Mesendoderm (in vitro differentiated cells): ENCODE measurements around the gene INHBB. TPM values are rescaled to one million over a fixed set of nuclear protein-coding genes. Genes with fewer than 3 reads are reported as not detected.

Experiments used
- DNase-seq: peaks from one replicate; pipeline ENCODE4 v3.0.0; 2013
- H2AK5ac ChIP-seq: 2 replicates; pipeline ENCODE4 v1.6.1; 2013; ENCODE audit warnings: low read length, inconsistent platforms
- H2BK120ac ChIP-seq: 2 replicates; pipeline ENCODE4 v1.6.1; 2013; ENCODE audit warnings: low read depth, mild to moderate bottlenecking, low read length, moderate library complexity, mixed read lengths
- H2BK15ac ChIP-seq: replicated peaks from 2 replicates; pipeline ENCODE4 v1.6.1; 2013; ENCODE audit warnings: low read depth, mild to moderate bottlenecking, moderate library complexity
- H2BK5ac ChIP-seq: 2 replicates; pipeline ENCODE4 v1.6.1; 2013; ENCODE audit warnings: low read length, inconsistent platforms
- H3K18ac ChIP-seq: 2 replicates; pipeline ENCODE4 v1.6.1; 2013; ENCODE audit warnings: mild to moderate bottlenecking, low read length, mixed read lengths
- H3K23ac ChIP-seq: one replicate; pipeline ENCODE4 v1.6.1; 2013; ENCODE audit warnings: low read length
- H3K27ac ChIP-seq: 2 replicates; pipeline ENCODE4 v1.5.1; 2013; ENCODE audit warnings: low read depth, mild to moderate bottlenecking, inconsistent platforms, low read length, moderate library complexity
- H3K27me3 ChIP-seq: 2 replicates; pipeline ENCODE4 v1.6.1; 2013; ENCODE audit warnings: low read length, control low read depth, mild to moderate bottlenecking, inconsistent platforms; ENCODE audit not compliant: insufficient read depth, poor library complexity
- H3K36me3 ChIP-seq: 2 replicates; pipeline ENCODE4 v1.6.1; 2013; ENCODE audit warnings: low read length, inconsistent platforms; ENCODE audit not compliant: control insufficient read depth, insufficient read depth
- H3K4ac ChIP-seq: one replicate; pipeline ENCODE4 v1.6.1; 2013; ENCODE audit warnings: low read depth, mild to moderate bottlenecking, low read length, moderate library complexity
- H3K4me1 ChIP-seq: 2 replicates; pipeline ENCODE4 v1.6.1; 2013; ENCODE audit warnings: low read depth, low read length, inconsistent platforms; ENCODE audit not compliant: control insufficient read depth
- H3K4me2 ChIP-seq: 2 replicates; pipeline ENCODE4 v1.6.1; 2013; ENCODE audit warnings: low read length
- H3K4me3 ChIP-seq: 2 replicates; pipeline ENCODE4 v1.5.1; 2013; ENCODE audit warnings: mild to moderate bottlenecking, low read length
- H3K56ac ChIP-seq: one replicate; pipeline ENCODE4 v1.6.1; 2013; ENCODE audit warnings: low read length
- H3K79me1 ChIP-seq: 2 replicates; pipeline ENCODE4 v1.6.1; 2013; ENCODE audit warnings: low read length, inconsistent platforms
- H3K79me2 ChIP-seq: 2 replicates; pipeline ENCODE4 v1.6.1; 2013; ENCODE audit warnings: mild to moderate bottlenecking, low read length; ENCODE audit not compliant: control insufficient read depth, insufficient read depth
- H3K9ac ChIP-seq: 2 replicates; pipeline ENCODE4 v1.6.1; 2013; ENCODE audit warnings: low read length, inconsistent platforms
- H4K5ac ChIP-seq: one replicate; pipeline ENCODE4 v1.6.1; 2013; ENCODE audit warnings: low read length
- H4K8ac ChIP-seq: one replicate; pipeline ENCODE4 v1.6.1; 2013; ENCODE audit warnings: low read depth, mild to moderate bottlenecking, control low read depth, low read length, moderate library complexity
- WGBS: extraction: QIAGEN DNeasy Blood & Tissue Kit; methylation state at CpG from one replicate; pipeline ENCODE4 v1.1.7; 2013; ENCODE audit warnings: low lambda C conversion rate, missing lambda C conversion rate; ENCODE audit not compliant: insufficient coverage; ENCODE audit errors: extremely low coverage; 5-methylcytosine and 5-hydroxymethylcytosine counted together
- polyA plus RNA-seq, 2 experiments: library from polyadenylated mRNA; stranded (reverse); fragments of 200-250 nt; gene quantifications; one replicate each; pipeline ENCODE4 v1.2.3, GENCODE V29; 2013

The INHBB gene
- polyA plus RNA-seq (2013, experiment 1 of 2): 0.01 TPM
- polyA plus RNA-seq (2013, experiment 2 of 2): 0.01 TPM

DNA sequence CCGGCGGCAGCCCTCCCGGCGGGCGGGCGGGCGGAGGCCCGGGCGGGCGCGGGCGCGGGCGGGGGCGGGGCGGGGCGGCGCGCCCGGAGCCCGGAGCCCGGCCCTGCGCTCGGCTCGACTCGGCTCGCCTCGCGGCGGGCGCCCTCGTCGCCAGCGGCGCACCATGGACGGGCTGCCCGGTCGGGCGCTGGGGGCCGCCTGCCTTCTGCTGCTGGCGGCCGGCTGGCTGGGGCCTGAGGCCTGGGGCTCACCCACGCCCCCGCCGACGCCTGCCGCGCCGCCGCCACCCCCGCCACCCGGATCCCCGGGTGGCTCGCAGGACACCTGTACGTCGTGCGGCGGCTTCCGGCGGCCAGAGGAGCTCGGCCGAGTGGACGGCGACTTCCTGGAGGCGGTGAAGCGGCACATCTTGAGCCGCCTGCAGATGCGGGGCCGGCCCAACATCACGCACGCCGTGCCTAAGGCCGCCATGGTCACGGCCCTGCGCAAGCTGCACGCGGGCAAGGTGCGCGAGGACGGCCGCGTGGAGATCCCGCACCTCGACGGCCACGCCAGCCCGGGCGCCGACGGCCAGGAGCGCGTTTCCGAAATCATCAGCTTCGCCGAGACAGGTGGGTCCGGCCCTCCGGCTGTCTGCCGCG lies at the start of gene INHBB:
INHBB (plus strand) TSS at position 111 of the 641 bp plus-strand sequence; CDS start at position 164, 53 bp downstream.
- H3K23ac ChIP-seq: peak within 1 kb of the TSS; percentile 24
- no peak within 1 kb of the TSS for H3K18ac ChIP-seq
- no peak within 1 kb of the TSS for H3K4ac ChIP-seq
- no peak within 1 kb of the TSS for H2BK120ac ChIP-seq
- H3K4me1 ChIP-seq: no peaks in the 10 kb centered on the region
- H2AK5ac ChIP-seq: no peak within 1 kb of the TSS
- DNase-seq: no peak
- H4K5ac ChIP-seq: no peak within 1 kb of the TSS
- H3K27ac ChIP-seq: no peak within 1 kb of the TSS
- H3K27me3 ChIP-seq: peaks cover 55% of the 10 kb centered on the region
- peak within 1 kb of the TSS; percentile 56 for H3K56ac ChIP-seq
- no peak within 1 kb of the TSS for H4K8ac ChIP-seq
- H2BK15ac ChIP-seq: no peak within 1 kb of the TSS
- H3K4me2 ChIP-seq: peak within 1 kb of the TSS; percentile 34
- WGBS: no CpG with 5 or more reads among the region's 99 CpGs
- no peak within 1 kb of the TSS for H2BK5ac ChIP-seq
- no peak within 1 kb of the TSS for H3K9ac ChIP-seq
- H3K4me3 ChIP-seq: no peak within 1 kb of the TSS
- H3K79me2 ChIP-seq: no peaks in the 10 kb centered on the region
- no peaks in the 10 kb centered on the region for H3K36me3 ChIP-seq
- no peaks in the 10 kb centered on the region for H3K79me1 ChIP-seq

DNA sequence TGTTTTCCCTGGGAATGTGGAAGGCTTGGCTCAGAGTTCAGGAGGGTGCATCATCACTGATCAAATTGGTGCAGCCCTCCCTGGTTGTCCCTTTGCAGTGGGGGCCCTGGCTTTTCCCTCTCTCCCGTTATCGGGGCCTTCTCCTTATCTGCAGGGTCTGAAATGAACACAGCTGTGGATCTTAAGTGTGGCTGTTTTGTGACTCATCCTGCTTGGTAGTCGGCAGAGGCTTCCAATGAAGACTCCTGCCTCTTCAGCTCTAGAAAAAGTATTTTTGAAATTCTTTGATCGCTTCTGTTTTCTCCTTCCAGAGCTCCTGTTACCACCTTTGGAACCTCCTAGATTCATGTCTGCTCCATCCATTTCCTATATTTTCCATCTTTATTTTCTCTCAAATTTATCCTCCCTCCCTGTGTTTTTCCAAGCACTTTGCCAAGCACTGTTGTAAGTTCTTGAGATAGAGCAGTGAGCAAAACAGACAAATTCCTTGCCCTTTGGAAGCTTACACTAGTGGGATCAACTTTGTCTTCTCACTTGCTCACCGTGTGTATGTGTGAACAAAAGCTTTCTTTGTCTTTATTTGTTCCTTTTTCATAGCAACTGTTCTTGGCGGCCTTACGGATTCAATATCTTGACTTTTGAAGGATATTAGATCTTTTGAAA lies 47.6 kb upstream of the INHBB start:
- Histone ChIP-seq H3K27ac (no peak overlapping the region), H2BK15ac (no peak overlapping the region), H4K5ac (no peak overlapping the region), H3K56ac (no peak overlapping the region), H3K18ac (no peak overlapping the region), H3K79me1 (no peaks in the 10 kb centered on the region), H4K8ac (no peak overlapping the region), H3K4me3 (no peak overlapping the region), H2BK120ac (no peak overlapping the region), H2BK5ac (no peak overlapping the region), H3K23ac (no peak overlapping the region), H3K79me2 (no peaks in the 10 kb centered on the region), H3K27me3 (no peaks in the 10 kb centered on the region), H3K9ac (no peak overlapping the region), H3K4ac (no peak overlapping the region), H3K4me2 (no peak overlapping the region), H3K36me3 (no peaks in the 10 kb centered on the region), H3K4me1 (no peaks in the 10 kb centered on the region), H2AK5ac (no peak overlapping the region)
- no peak for DNase-seq
- WGBS: no CpG with 5 or more reads among the region's 7 CpGs

DNA sequence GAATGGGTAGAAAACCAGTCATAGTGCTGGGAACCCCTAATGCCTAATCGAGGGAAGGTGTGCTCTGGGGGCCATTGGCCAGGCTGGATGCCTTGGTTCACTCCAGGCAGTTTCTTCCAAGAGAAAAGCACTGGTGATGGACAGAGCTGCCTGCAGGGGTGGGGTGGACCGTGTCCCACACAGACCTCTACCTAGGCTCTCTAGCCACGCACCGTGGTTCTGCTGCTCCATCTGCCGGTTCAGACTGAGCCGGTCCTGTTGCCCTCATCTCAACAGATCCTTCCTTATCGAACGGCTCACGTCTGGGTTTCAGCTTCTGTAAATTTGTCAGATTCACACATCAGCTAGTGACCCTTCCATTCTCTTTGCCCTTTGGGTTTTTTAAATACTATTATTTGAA lies 46.9 kb upstream of the INHBB start:
- H3K79me2 ChIP-seq: no peaks in the 10 kb centered on the region
- H3K27me3 ChIP-seq: no peaks in the 10 kb centered on the region
- no peaks in the 10 kb centered on the region for H3K36me3 ChIP-seq
- H3K18ac ChIP-seq: no peak overlapping the region
- H2BK5ac ChIP-seq: no peak overlapping the region
- no peak overlapping the region for H3K4me2 ChIP-seq
- no peak overlapping the region for H3K9ac ChIP-seq
- no peak overlapping the region for H3K27ac ChIP-seq
- no peak overlapping the region for H3K23ac ChIP-seq
- no peak for DNase-seq
- H3K4me3 ChIP-seq: no peak overlapping the region
- H2BK120ac ChIP-seq: no peak overlapping the region
- no peak overlapping the region for H2AK5ac ChIP-seq
- H3K56ac ChIP-seq: no peak overlapping the region
- H3K4me1 ChIP-seq: no peaks in the 10 kb centered on the region
- no peak overlapping the region for H4K5ac ChIP-seq
- H4K8ac ChIP-seq: no peak overlapping the region
- no peak overlapping the region for H2BK15ac ChIP-seq
- WGBS: no CpG with 5 or more reads among the region's 9 CpGs
- H3K79me1 ChIP-seq: no peaks in the 10 kb centered on the region
- no peak overlapping the region for H3K4ac ChIP-seq

DNA sequence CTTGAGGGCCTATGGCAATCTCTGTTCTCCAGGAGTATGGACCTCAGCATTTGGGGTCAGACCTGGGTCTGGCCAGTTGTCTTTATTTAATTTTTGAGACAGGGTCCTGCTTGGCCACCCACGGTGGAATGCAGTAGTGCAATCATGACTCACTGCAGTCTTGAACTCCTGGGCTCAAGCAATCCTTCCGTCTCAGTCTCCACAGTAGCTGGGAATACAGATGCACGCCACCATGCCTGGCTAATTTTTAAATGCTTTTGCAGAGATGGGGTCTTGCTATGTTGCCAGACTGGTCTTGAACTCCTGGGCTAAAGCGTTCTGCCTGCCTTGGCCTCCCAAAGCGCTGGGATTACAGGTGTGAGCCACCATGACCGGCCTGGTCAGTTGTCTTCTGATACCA lies 46.4 kb upstream of the INHBB start:
- H2BK15ac ChIP-seq: no peak overlapping the region
- no peak overlapping the region for H4K8ac ChIP-seq
- no peak overlapping the region for H2AK5ac ChIP-seq
- H3K4me3 ChIP-seq: no peak overlapping the region
- H3K23ac ChIP-seq: no peak overlapping the region
- no peaks in the 10 kb centered on the region for H3K4me1 ChIP-seq
- H2BK120ac ChIP-seq: no peak overlapping the region
- no CpG with 5 or more reads among the region's 6 CpGs for WGBS
- no peak overlapping the region for H3K4me2 ChIP-seq
- no peak overlapping the region for H3K27ac ChIP-seq
- H3K79me2 ChIP-seq: no peaks in the 10 kb centered on the region
- DNase-seq: no peak
- no peaks in the 10 kb centered on the region for H3K36me3 ChIP-seq
- H3K4ac ChIP-seq: no peak overlapping the region
- no peak overlapping the region for H3K18ac ChIP-seq
- no peak overlapping the region for H3K9ac ChIP-seq
- H4K5ac ChIP-seq: no peak overlapping the region
- no peak overlapping the region for H2BK5ac ChIP-seq
- H3K27me3 ChIP-seq: no peaks in the 10 kb centered on the region
- no peaks in the 10 kb centered on the region for H3K79me1 ChIP-seq
- H3K56ac ChIP-seq: no peak overlapping the region

DNA sequence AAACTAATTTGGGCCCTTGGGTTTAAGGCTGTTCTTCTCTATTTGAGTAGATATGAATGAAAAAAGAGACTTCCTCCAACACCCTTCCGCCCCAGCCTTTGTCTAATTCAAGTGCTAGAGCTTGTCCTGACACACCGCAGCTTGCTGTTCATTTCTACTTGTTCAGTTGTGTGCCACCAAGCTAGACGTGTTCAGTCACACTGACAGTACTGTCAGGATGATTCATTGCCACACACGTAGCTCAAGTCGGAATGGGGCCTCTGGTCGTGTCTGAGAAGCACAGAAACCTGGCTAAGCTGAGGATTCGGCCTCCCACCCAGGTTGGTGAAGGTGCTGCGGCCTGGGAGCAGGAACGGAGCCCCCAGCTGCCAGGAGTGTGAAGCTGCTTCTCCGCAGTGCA lies 45.6 kb upstream of the INHBB start:
- Histone ChIP-seq H3K4me1 (no peaks in the 10 kb centered on the region), H4K5ac (no peak overlapping the region), H3K4me2 (no peak overlapping the region), H3K36me3 (no peaks in the 10 kb centered on the region), H3K79me1 (no peaks in the 10 kb centered on the region), H3K4me3 (no peak overlapping the region), H2BK5ac (no peak overlapping the region), H3K56ac (no peak overlapping the region), H4K8ac (no peak overlapping the region), H2BK120ac (no peak overlapping the region), H3K18ac (no peak overlapping the region), H3K79me2 (no peaks in the 10 kb centered on the region), H2BK15ac (no peak overlapping the region), H3K23ac (no peak overlapping the region), H3K27me3 (no peaks in the 10 kb centered on the region), H3K4ac (no peak overlapping the region), H3K9ac (no peak overlapping the region), H2AK5ac (no peak overlapping the region), H3K27ac (no peak overlapping the region)
- no CpG with 5 or more reads among the region's 10 CpGs for WGBS
- no peak for DNase-seq
